ENCODE data around the gene CCDC167. TPM values are rescaled to one million over a fixed set of nuclear protein-coding genes. Genes with fewer than 3 reads are reported as not detected.

Gene CCDC167
- total and polyA plus RNA-seq, 2 donors (not counting 1 experiment from before 2014, with no cell fraction given): 8.3 to 35.7 TPM

- peaks cover 2% of the 10 kb centered on the region for H4K20me1 ChIP-seq (ENCODE audit: control insufficient read depth, extremely low read depth, insufficient read depth, low read length)
- no peaks in the 10 kb centered on the region for H3K79me2 ChIP-seq (ENCODE audit: control insufficient read depth, insufficient read depth, low read length)
- H3K4me1 ChIP-seq (ENCODE audit: control insufficient read depth, extremely low read depth, insufficient read depth, low read length): peaks cover 4% of the 10 kb centered on the region
- H3K9me3 ChIP-seq (ENCODE audit: control insufficient read depth, insufficient read depth, low read depth, low read length): no peaks in the 10 kb centered on the region
- peaks cover 18% of the 10 kb centered on the region for H3K27me3 ChIP-seq (ENCODE audit: control insufficient read depth, insufficient read depth, low read length)
- H2AFZ ChIP-seq (ENCODE audit: low read length): no peak overlapping the region
- TF ChIP-seq CTCF (conservative IDR thresholded peaks at IDR 0.05 in 1 of 2, IDR thresholded peaks at IDR 0.05 in 1 of 2; ENCODE audit: low read depth in 1 of 2, low read length in 2 of 2): no peak
- TF ChIP-seq EZH2 (IDR thresholded peaks at IDR 0.05; ENCODE audit: low read length, missing control alignments): no peak
- no peak overlapping the region for H3K4me3 ChIP-seq (replicated peaks in 1 of 4; ENCODE audit: control extremely low read depth in 1 of 4, insufficient read depth in 1 of 4, low read depth in 3 of 4, low read length in 4 of 4)
- no peak overlapping the region for H3K27ac ChIP-seq (ENCODE audit: insufficient read depth, low read length)
- no peak overlapping the region for H3K4me2 ChIP-seq (ENCODE audit: extremely low read depth, insufficient read depth, low read length)
- DNase-seq (ENCODE audit: low read depth in 2 of 2): no peak
- no peaks in the 10 kb centered on the region for H3K36me3 ChIP-seq (ENCODE audit: control insufficient read depth, insufficient read depth, low read length)
- H3K9ac ChIP-seq (ENCODE audit: insufficient read depth, low read length): no peak overlapping the region
These were observed 43.7 kb upstream of the CCDC167 start for GRCh38 chr6:37543361-37543760.

- Histone ChIP-seq H3K27ac (ENCODE audit: insufficient read depth, low read length) (no peak overlapping the region), H3K36me3 (ENCODE audit: control insufficient read depth, insufficient read depth, low read length) (no peaks in the 10 kb centered on the region), H3K9ac (ENCODE audit: insufficient read depth, low read length) (no peak overlapping the region), H3K4me2 (ENCODE audit: extremely low read depth, insufficient read depth, low read length) (no peak overlapping the region), H3K9me3 (ENCODE audit: control insufficient read depth, insufficient read depth, low read depth, low read length) (no peaks in the 10 kb centered on the region), H3K4me1 (ENCODE audit: control insufficient read depth, extremely low read depth, insufficient read depth, low read length) (no peaks in the 10 kb centered on the region), H2AFZ (ENCODE audit: low read length) (no peak overlapping the region), H3K79me2 (ENCODE audit: control insufficient read depth, insufficient read depth, low read length) (no peaks in the 10 kb centered on the region), H4K20me1 (ENCODE audit: control insufficient read depth, extremely low read depth, insufficient read depth, low read length) (peaks cover 2% of the 10 kb centered on the region), H3K4me3 (replicated peaks in 1 of 4; ENCODE audit: control extremely low read depth in 1 of 4, insufficient read depth in 1 of 4, low read depth in 3 of 4, low read length in 4 of 4) (no peak overlapping the region), H3K27me3 (ENCODE audit: control insufficient read depth, insufficient read depth, low read length) (peaks cover 36% of the 10 kb centered on the region)
- TF ChIP-seq CTCF (conservative IDR thresholded peaks at IDR 0.05 in 1 of 2, IDR thresholded peaks at IDR 0.05 in 1 of 2; ENCODE audit: low read depth in 1 of 2, low read length in 2 of 2) (no peak), EZH2 (IDR thresholded peaks at IDR 0.05; ENCODE audit: low read length, missing control alignments) (no peak)
- no peak for DNase-seq (ENCODE audit: low read depth in 2 of 2)
These were observed 41.7 kb upstream of the CCDC167 start for GRCh38 chr6:37541346-37541745.

- TF ChIP-seq CTCF (conservative IDR thresholded peaks at IDR 0.05 in 1 of 2, IDR thresholded peaks at IDR 0.05 in 1 of 2; ENCODE audit: low read depth in 1 of 2, low read length in 2 of 2) (no peak), EZH2 (IDR thresholded peaks at IDR 0.05; ENCODE audit: low read length, missing control alignments) (no peak)
- Histone ChIP-seq H3K27me3 (ENCODE audit: control insufficient read depth, insufficient read depth, low read length) (peaks cover 44% of the 10 kb centered on the region), H3K9ac (ENCODE audit: insufficient read depth, low read length) (no peak overlapping the region), H3K27ac (ENCODE audit: insufficient read depth, low read length) (no peak overlapping the region), H3K4me1 (ENCODE audit: control insufficient read depth, extremely low read depth, insufficient read depth, low read length) (no peaks in the 10 kb centered on the region), H2AFZ (ENCODE audit: low read length) (no peak overlapping the region), H3K9me3 (ENCODE audit: control insufficient read depth, insufficient read depth, low read depth, low read length) (no peaks in the 10 kb centered on the region), H3K4me3 (replicated peaks in 1 of 4; ENCODE audit: control extremely low read depth in 1 of 4, insufficient read depth in 1 of 4, low read depth in 3 of 4, low read length in 4 of 4) (no peak overlapping the region), H4K20me1 (ENCODE audit: control insufficient read depth, extremely low read depth, insufficient read depth, low read length) (peaks cover 2% of the 10 kb centered on the region), H3K4me2 (ENCODE audit: extremely low read depth, insufficient read depth, low read length) (no peak overlapping the region), H3K79me2 (ENCODE audit: control insufficient read depth, insufficient read depth, low read length) (no peaks in the 10 kb centered on the region), H3K36me3 (ENCODE audit: control insufficient read depth, insufficient read depth, low read length) (no peaks in the 10 kb centered on the region)
- DNase-seq (ENCODE audit: low read depth in 2 of 2): no peak
These were observed 40.7 kb upstream of the CCDC167 start for GRCh38 chr6:37540390-37540789.

Measured in fibroblast of lung (primary cell).